HepG2 (cell line): ENCODE results near the gene SRPRA. TPM values are rescaled to one million over a fixed set of nuclear protein-coding genes. Genes with fewer than 3 reads are reported as not detected.
A peak's percentile ranks its signal among the peaks of the same experiment; 100 is the strongest.

Experiments
- ARHGAP35 ChIP-seq: sonication (generic); formaldehyde crosslinking; IDR thresholded peaks from 2 replicates; pipeline ENCODE4 v1.9.0; 2022; ENCODE audit warnings: mild to moderate bottlenecking, inconsistent platforms, moderate library complexity, missing genetic modification reagents, borderline replicate concordance
- ARNT2 ChIP-seq: sonication (generic); formaldehyde crosslinking; IDR thresholded peaks from 2 replicates; pipeline ENCODE4 v1.8.0; 2022; ENCODE audit warnings: mild to moderate bottlenecking, low read depth, missing genetic modification reagents, moderate library complexity
- ETV5 ChIP-seq: IDR thresholded peaks from 2 replicates; pipeline ENCODE4 v1.6.1; 2018; ENCODE audit warnings: missing biosample characterization, missing genetic modification reagents, inconsistent platforms, borderline replicate concordance
- IKZF4 ChIP-seq: sonication (generic); formaldehyde crosslinking; IDR thresholded peaks from 2 replicates; pipeline ENCODE4 v1.5.1; 2020; ENCODE audit warnings: borderline replicate concordance, mild to moderate bottlenecking, low read depth, missing genetic modification reagents; ENCODE audit errors: not compliant biosample characterization
- MED13 ChIP-seq: sonication (generic); formaldehyde crosslinking; IDR thresholded peaks from 2 replicates; pipeline ENCODE4 v1.5.0; 2020; ENCODE audit warnings: missing genetic modification reagents
- MIER3 ChIP-seq: IDR thresholded peaks from 2 replicates; pipeline ENCODE4 v1.6.1; 2016; ENCODE audit warnings: missing compliant biosample characterization, borderline replicate concordance
- MYNN ChIP-seq: sonication (generic); formaldehyde crosslinking; IDR thresholded peaks from 2 replicates; pipeline ENCODE4 v1.4.0; 2020; ENCODE audit warnings: mild to moderate bottlenecking, low read depth, missing genetic modification reagents
- NR2C2 ChIP-seq: sonication (generic); formaldehyde crosslinking; IDR thresholded peaks from 2 replicates; pipeline ENCODE4 v1.4.0; 2020; ENCODE audit warnings: missing genetic modification reagents, mild to moderate bottlenecking, moderate library complexity, borderline replicate concordance
- SMAD1 ChIP-seq: sonication (generic); formaldehyde crosslinking; IDR thresholded peaks from 2 replicates; pipeline ENCODE4 v1.4.0; 2020; ENCODE audit warnings: missing genetic modification reagents, low read depth, mild to moderate bottlenecking, borderline replicate concordance
- THAP11 ChIP-seq: IDR thresholded peaks from 2 replicates; pipeline ENCODE4 v1.6.1; 2016; ENCODE audit warnings: missing biosample characterization, missing genetic modification reagents
- ZNF124 ChIP-seq: sonication (generic); formaldehyde crosslinking; IDR thresholded peaks from 2 replicates; pipeline ENCODE4 v1.4.0; 2020; ENCODE audit warnings: missing genetic modification reagents
- ZNF451 ChIP-seq: sonication (generic); formaldehyde crosslinking; IDR thresholded peaks from 2 replicates; pipeline ENCODE4 v1.5.0; 2020; ENCODE audit warnings: mild to moderate bottlenecking, missing genetic modification reagents
- ZNF737 ChIP-seq: sonication (generic); formaldehyde crosslinking; IDR thresholded peaks from 2 replicates; pipeline ENCODE4 v1.5.0; 2020; ENCODE audit warnings: missing genetic modification reagents, mild to moderate bottlenecking, borderline replicate concordance
- polyA plus RNA-seq, 8 experiments: library from polyadenylated mRNA; depleted of rRNA in 3 of 8; stranded (reverse) in 7 of 8; unstranded in 1 of 8; fragments of >200 nt; fragmentation: Illumina TruSeq in 4 of 8; extraction: Trizol in 4 of 8; gene quantifications; 2 replicates each; pipeline versions ENCODE4 v1.2.1 to v1.2.3, GENCODE V29; 2011 to 2016; ENCODE audit warnings: low read depth in 4 of 8, missing spikeins in 1 of 8, mixed read lengths in 1 of 8; ENCODE audit not compliant: insufficient read depth in 1 of 8
- total RNA-seq, 5 experiments: library from RNA; depleted of rRNA; stranded (reverse); fragments of >200 nt; fragmentation: Illumina TruSeq; extraction: Trizol; gene quantifications; 2 replicates each; pipeline ENCODE4 v1.2.3, GENCODE V29; 2016; ENCODE audit warnings: low read depth in 1 of 5
- TF ChIP-seq, protein P1 (sequence below): sonication (generic); formaldehyde crosslinking; IDR thresholded peaks from 2 replicates; pipeline ENCODE4 v1.4.0; 2020; ENCODE audit warnings: missing genetic modification reagents, borderline replicate concordance
- TF ChIP-seq, protein P2 (sequence below): IDR thresholded peaks from 2 replicates; pipeline ENCODE4 v1.6.1; 2016; ENCODE audit warnings: low read depth
- TF ChIP-seq, protein P3 (sequence below): sonication (generic); formaldehyde crosslinking; IDR thresholded peaks from 2 replicates; pipeline ENCODE4 v1.5.0; 2020; ENCODE audit warnings: mild to moderate bottlenecking, low read depth, missing genetic modification reagents, borderline replicate concordance
- TF ChIP-seq, protein P4 (sequence below): IDR thresholded peaks from 2 replicates; pipeline ENCODE4 v1.6.1; 2012; ENCODE audit warnings: low read length, improper control_type of control experiment

SRPRA gene
- total and polyA plus RNA-seq, 2 of the 13 experiments (the other 11 are each of a cell fraction or from before 2014, with no cell fraction given), result 27.7 to 64.6 TPM

DNA sequence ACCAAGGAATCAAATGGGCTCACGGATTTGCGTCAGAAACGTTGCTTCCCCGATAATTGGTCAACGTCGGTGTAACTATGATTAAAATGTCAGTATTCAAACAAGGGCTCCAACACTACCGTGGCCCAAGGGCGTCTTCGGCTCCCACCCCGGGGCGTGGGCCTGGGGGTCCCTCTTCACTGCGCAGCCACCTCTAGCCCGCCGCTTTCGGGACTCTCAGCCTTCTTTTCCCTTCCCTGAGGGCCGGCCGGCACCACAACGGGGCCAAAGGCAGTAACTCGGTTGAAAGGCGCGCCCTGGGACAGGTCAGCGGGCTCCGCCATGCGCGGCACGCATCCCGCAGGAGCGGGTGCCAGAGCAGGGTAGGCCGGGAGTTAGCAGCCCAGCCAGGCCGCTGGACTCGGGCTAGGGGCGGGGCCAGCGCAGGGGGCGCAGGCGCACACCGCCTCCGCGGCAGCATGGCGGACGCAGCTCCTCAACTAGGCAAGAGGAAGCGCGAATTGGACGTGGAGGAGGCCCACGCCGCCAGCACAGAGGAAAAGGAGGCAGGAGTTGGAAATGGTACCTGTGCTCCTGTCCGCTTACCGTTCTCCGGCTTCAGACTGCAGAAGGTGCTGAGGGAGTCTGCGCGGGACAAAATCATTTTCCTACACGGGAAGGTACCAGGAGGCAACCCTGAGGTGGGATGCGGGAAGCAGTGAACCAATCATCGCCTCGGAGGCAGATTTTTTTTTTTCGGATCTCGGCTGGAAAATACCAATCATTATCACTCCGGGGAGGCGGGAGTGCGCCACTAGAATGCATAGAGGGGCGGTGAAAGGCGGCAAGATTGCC lies 35.1 kb upstream of the SRPRA start, which contains the start of gene DCPS (continued):
- TF ChIP-seq ZNF737 (CRISPR knock-in tag) (peak; percentile 22; the same call in 1 of the 2 replicates), THAP11 (CRISPR knock-in tag) (peak; percentile 68), IKZF4 (CRISPR knock-in tag) (peak; percentile 96), NR2C2 (CRISPR knock-in tag) (peak; percentile 69), ETV5 (CRISPR knock-in tag) (0 out of 2 replicates have a peak, but pooled peaks have one; percentile 36), SMAD1 (CRISPR knock-in tag) (peak; percentile 77; the same call in 1 of the 2 replicates), ARHGAP35 (CRISPR knock-in tag) (peak; percentile 92), MYNN (CRISPR knock-in tag) (peak; percentile 89; the same call in 1 of the 2 replicates), ARNT2 (CRISPR knock-in tag) (peak; percentile 84), ZNF451 (CRISPR knock-in tag) (peak; percentile 81), ZNF124 (CRISPR knock-in tag) (peak; percentile 64; the same call in 1 of the 2 replicates), MED13 (CRISPR knock-in tag) (peak; percentile 28; the same call in 1 of the 2 replicates), MIER3 (CRISPR knock-in tag) (peak; percentile 56; the same call in 1 of the 2 replicates)
- TF ChIP-seq, protein P1, sequence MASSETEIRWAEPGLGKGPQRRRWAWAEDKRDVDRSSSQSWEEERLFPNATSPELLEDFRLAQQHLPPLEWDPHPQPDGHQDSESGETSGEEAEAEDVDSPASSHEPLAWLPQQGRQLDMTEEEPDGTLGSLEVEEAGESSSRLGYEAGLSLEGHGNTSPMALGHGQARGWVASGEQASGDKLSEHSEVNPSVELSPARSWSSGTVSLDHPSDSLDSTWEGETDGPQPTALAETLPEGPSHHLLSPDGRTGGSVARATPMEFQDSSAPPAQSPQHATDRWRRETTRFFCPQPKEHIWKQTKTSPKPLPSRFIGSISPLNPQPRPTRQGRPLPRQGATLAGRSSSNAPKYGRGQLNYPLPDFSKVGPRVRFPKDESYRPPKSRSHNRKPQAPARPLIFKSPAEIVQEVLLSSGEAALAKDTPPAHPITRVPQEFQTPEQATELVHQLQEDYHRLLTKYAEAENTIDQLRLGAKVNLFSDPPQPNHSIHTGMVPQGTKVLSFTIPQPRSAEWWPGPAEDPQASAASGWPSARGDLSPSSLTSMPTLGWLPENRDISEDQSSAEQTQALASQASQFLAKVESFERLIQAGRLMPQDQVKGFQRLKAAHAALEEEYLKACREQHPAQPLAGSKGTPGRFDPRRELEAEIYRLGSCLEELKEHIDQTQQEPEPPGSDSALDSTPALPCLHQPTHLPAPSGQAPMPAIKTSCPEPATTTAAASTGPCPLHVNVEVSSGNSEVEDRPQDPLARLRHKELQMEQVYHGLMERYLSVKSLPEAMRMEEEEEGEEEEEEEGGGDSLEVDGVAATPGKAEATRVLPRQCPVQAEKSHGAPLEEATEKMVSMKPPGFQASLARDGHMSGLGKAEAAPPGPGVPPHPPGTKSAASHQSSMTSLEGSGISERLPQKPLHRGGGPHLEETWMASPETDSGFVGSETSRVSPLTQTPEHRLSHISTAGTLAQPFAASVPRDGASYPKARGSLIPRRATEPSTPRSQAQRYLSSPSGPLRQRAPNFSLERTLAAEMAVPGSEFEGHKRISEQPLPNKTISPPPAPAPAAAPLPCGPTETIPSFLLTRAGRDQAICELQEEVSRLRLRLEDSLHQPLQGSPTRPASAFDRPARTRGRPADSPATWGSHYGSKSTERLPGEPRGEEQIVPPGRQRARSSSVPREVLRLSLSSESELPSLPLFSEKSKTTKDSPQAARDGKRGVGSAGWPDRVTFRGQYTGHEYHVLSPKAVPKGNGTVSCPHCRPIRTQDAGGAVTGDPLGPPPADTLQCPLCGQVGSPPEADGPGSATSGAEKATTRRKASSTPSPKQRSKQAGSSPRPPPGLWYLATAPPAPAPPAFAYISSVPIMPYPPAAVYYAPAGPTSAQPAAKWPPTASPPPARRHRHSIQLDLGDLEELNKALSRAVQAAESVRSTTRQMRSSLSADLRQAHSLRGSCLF (CRISPR knock-in tag), result peak; percentile 93
- TF ChIP-seq, protein P2, sequence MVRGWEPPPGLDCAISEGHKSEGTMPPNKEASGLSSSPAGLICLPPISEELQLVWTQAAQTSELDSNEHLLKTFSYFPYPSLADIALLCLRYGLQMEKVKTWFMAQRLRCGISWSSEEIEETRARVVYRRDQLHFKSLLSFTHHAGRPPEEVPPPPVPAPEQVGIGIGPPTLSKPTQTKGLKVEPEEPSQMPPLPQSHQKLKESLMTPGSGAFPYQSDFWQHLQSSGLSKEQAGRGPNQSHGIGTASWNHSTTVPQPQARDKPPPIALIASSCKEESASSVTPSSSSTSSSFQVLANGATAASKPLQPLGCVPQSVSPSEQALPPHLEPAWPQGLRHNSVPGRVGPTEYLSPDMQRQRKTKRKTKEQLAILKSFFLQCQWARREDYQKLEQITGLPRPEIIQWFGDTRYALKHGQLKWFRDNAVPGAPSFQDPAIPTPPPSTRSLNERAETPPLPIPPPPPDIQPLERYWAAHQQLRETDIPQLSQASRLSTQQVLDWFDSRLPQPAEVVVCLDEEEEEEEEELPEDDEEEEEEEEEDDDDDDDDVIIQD, result peak; percentile 11; the same call in 1 of the 2 replicates
- TF ChIP-seq, protein P3, sequence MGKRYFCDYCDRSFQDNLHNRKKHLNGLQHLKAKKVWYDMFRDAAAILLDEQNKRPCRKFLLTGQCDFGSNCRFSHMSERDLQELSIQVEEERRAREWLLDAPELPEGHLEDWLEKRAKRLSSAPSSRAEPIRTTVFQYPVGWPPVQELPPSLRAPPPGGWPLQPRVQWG (CRISPR knock-in tag), result no peak
- TF ChIP-seq, protein P4, sequence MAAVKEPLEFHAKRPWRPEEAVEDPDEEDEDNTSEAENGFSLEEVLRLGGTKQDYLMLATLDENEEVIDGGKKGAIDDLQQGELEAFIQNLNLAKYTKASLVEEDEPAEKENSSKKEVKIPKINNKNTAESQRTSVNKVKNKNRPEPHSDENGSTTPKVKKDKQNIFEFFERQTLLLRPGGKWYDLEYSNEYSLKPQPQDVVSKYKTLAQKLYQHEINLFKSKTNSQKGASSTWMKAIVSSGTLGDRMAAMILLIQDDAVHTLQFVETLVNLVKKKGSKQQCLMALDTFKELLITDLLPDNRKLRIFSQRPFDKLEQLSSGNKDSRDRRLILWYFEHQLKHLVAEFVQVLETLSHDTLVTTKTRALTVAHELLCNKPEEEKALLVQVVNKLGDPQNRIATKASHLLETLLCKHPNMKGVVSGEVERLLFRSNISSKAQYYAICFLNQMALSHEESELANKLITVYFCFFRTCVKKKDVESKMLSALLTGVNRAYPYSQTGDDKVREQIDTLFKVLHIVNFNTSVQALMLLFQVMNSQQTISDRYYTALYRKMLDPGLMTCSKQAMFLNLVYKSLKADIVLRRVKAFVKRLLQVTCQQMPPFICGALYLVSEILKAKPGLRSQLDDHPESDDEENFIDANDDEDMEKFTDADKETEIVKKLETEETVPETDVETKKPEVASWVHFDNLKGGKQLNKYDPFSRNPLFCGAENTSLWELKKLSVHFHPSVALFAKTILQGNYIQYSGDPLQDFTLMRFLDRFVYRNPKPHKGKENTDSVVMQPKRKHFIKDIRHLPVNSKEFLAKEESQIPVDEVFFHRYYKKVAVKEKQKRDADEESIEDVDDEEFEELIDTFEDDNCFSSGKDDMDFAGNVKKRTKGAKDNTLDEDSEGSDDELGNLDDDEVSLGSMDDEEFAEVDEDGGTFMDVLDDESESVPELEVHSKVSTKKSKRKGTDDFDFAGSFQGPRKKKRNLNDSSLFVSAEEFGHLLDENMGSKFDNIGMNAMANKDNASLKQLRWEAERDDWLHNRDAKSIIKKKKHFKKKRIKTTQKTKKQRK, result no peak
